ENCODE results near the gene CIC.
"Not testable (repeated sequence)": the region's sequence is repeated elsewhere in the genome, so short reads cannot be mapped to it uniquely, and the experiment has no call there.

Gene CIC

DNA sequence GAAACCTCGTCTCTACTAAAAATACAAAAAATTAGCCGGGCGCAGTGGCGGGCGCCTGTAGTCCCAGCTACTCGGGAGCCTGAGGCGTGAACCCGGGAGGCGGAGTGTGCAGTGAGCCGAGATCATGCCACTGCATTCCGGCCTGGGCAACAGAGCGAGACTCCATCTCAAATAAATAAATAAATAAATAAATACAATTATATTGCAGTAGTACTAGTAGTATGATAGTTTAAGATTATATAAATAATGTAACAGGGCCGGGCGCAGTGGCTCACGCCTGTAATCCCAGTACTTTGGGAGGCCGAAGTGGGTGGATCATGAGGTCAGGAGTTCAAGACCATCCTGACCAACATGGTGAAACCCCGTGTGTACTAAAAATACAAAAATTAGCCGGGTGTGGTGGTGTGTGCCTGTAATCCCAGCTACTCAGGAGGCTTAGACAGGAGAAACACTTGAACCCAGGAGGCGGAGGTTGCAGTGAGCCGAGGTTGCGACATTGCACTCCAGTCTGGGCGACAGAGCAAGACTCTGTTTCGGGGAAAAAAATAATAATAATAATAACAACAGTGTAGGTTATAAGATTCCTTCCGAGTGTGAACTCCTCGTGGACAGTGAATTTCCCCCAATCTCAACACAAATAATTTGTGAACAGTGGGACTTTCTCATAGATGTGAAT lies 2.0 kb upstream of the CIC start:
- DNase-seq (ENCODE audit: low read depth); H3K36me3 ChIP-seq (ENCODE audit: control insufficient read depth, insufficient read depth, low read length, severe bottlenecking); H3K27me3 ChIP-seq (replicated peaks; ENCODE audit: control insufficient read depth, insufficient read depth, low read length); H3K9me3 ChIP-seq (ENCODE audit: control insufficient read depth, low read length): not testable (repeated sequence)
- peak overlapping the region; percentile 97 for H3K9ac ChIP-seq (ENCODE audit: low read length)
- peak overlapping the region; percentile 96 for H3K4me3 ChIP-seq (ENCODE audit: low read length)
- peaks cover 26% of the 10 kb centered on the region for H3K4me1 ChIP-seq (ENCODE audit: control insufficient read depth, insufficient read depth, low read length)

DNA sequence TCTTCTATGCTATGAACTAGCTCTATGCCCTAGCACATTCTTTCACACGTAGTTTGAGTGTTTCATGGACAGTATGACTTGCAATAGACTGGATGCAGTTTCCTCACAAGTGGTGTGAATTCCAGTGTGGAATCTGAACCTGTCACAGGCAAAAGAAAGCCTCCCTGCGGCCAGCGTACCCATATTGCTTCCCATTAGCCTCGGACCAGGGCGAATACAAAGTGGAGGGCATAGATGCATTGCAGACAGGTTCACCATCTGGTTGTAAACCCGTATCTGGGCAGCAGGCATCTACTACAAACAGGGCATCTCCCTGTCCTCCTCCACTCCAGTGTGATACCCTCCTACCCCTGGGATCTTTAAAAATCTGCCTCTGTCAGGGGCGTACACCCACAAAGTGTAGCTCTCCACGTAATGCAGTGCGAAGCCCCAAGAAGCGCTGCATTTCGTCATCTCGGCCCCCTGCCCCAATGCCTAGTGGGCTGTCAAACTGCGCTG lies 1.4 kb upstream of the CIC start:
- H3K4me3 ChIP-seq (ENCODE audit: low read length), result peak overlapping the region; percentile 96
- H3K9me3 ChIP-seq (ENCODE audit: control insufficient read depth, low read length), result no peaks in the 10 kb centered on the region
- H3K36me3 ChIP-seq (ENCODE audit: control insufficient read depth, insufficient read depth, low read length, severe bottlenecking), result peaks cover 6% of the 10 kb centered on the region
- peak overlapping the region; percentile 97 for H3K9ac ChIP-seq (ENCODE audit: low read length)
- peak; percentile 35 for DNase-seq (ENCODE audit: low read depth)
- no peaks in the 10 kb centered on the region for H3K27me3 ChIP-seq (replicated peaks; ENCODE audit: control insufficient read depth, insufficient read depth, low read length)
- H3K4me1 ChIP-seq (ENCODE audit: control insufficient read depth, insufficient read depth, low read length), result peaks cover 26% of the 10 kb centered on the region

DNA sequence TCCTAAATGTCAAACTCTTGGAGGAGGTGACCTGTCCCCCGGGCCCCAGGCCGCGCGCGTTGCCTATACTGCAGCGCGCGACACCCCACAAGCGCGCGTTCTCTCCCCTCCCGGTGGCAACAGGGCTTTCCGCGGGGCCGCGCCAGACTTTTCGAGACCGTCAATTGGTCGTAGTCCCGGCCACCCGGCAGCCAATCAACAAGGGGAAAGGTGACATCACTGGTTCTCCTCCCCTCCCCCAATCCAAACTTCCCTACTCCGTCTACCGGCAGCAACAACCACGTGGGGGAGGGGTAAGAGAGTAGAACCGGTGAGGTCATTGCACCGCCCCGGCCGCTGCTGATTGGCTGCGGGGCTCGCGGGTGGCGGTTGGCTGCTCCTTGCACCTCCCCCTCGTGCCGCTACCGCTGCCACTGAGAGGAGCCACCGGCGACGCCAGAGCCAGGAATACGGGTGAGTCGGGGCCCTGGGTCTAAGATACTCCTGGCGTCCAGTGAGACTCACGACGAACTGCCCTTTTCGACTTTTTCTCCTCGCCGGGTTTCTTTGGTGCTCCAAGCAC lies 829 bp upstream of the CIC start:
- Histone ChIP-seq H3K4me3 (ENCODE audit: low read length) (peak overlapping the region; percentile 96), H3K4me1 (ENCODE audit: control insufficient read depth, insufficient read depth, low read length) (peaks cover 26% of the 10 kb centered on the region), H3K9ac (ENCODE audit: low read length) (peak overlapping the region; percentile 97), H3K9me3 (ENCODE audit: control insufficient read depth, low read length) (no peaks in the 10 kb centered on the region), H3K27me3 (replicated peaks; ENCODE audit: control insufficient read depth, insufficient read depth, low read length) (no peaks in the 10 kb centered on the region), H3K36me3 (ENCODE audit: control insufficient read depth, insufficient read depth, low read length, severe bottlenecking) (peaks cover 9% of the 10 kb centered on the region)
- peak; percentile 100 for DNase-seq (ENCODE audit: low read depth)

DNA sequence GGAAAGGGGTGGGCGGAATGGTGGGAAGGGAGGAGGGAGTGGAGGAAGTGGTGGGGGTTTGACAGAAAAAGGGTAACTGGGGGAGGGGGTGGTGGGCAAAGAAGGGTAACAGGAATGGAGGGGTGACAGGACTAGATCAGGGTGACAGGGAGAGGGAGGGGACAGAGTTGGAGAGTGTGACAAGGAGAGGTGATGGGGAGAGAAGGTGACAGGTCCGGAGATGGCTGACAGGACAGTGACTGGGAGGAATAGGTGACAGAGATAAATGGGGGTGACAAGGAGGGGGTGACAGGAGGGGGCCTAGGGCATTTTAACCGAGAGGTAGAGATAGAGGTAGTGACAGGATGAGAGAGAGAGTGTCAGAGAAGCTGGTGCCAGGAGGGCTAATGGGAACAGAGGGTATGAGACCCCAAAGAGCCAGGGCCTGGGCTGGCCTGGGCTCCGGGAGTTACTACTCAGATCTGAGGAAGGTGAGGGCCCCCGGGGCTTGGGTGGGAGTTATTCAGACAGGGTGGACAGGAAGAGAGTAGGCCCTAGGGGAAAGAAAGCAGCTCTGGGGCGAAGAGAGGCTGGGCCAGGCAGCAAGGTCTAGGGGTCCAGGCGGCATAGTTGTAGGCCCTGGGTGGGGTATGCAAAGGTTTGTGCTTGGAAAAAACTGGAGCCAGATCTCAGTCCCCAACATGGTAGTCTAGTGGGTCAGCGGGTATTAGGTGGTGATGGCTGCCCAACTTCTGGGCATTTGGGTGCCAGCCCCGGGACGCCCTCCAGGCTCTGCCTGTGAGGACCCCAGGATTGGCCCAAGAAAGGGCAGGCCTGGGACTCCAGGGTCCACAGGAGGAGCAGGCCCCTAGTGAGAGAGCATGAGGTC lies 660 bp downstream of the CIC start:
- DNase-seq (ENCODE audit: low read depth), result peak; percentile 37
- Histone ChIP-seq H3K36me3 (ENCODE audit: control insufficient read depth, insufficient read depth, low read length, severe bottlenecking) (peaks cover 24% of the 10 kb centered on the region), H3K9ac (ENCODE audit: low read length) (peak overlapping the region; percentile 90), H3K4me1 (ENCODE audit: control insufficient read depth, insufficient read depth, low read length) (peaks cover 26% of the 10 kb centered on the region), H3K4me3 (ENCODE audit: low read length) (peak overlapping the region; percentile 95), H3K27me3 (replicated peaks; ENCODE audit: control insufficient read depth, insufficient read depth, low read length) (no peaks in the 10 kb centered on the region), H3K9me3 (ENCODE audit: control insufficient read depth, low read length) (no peaks in the 10 kb centered on the region)

DNA sequence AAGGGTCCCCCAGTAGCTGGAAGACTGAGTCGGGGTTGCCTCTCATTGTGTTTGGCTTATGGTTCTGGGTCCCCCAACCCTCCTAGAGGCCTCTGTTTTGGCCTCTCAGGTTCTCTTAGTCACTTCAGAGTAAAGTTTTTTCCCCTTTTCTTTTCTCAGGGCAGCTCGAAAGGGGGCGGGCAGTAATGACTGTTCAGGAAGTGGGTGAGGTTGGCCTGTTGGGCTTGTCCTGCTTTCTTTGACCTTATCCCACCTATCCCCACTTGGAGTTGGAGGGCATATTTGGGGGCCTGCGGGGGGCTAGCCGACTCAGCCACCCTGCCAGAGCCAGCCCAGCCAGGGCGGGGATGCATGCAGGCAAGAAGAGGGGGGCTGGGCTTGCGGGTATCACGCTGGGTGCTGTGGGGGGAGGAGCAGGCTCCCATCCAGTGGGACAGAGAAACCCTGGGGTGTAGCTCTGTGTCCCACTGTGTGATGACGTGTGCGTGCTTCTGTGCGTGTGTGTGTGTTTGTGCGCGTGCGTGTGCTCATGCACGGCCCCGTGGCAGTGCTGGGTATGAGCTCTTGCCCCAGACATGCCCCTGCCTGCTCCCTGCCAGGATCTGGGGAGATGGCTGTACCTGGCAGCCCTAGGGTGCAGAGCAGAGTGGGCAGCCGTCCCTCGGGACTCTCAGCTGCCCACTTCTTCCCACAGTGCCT lies 1.4 kb downstream of the CIC start:
- peak; percentile 64 for DNase-seq (ENCODE audit: low read depth)
- no peaks in the 10 kb centered on the region for H3K9me3 ChIP-seq (ENCODE audit: control insufficient read depth, low read length)
- H3K9ac ChIP-seq (ENCODE audit: low read length), result peak overlapping the region; percentile 90
- H3K27me3 ChIP-seq (replicated peaks; ENCODE audit: control insufficient read depth, insufficient read depth, low read length), result no peaks in the 10 kb centered on the region
- peak overlapping the region; percentile 95 for H3K4me3 ChIP-seq (ENCODE audit: low read length)
- peaks cover 27% of the 10 kb centered on the region for H3K36me3 ChIP-seq (ENCODE audit: control insufficient read depth, insufficient read depth, low read length, severe bottlenecking)
- peaks cover 26% of the 10 kb centered on the region for H3K4me1 ChIP-seq (ENCODE audit: control insufficient read depth, insufficient read depth, low read length)

DNA sequence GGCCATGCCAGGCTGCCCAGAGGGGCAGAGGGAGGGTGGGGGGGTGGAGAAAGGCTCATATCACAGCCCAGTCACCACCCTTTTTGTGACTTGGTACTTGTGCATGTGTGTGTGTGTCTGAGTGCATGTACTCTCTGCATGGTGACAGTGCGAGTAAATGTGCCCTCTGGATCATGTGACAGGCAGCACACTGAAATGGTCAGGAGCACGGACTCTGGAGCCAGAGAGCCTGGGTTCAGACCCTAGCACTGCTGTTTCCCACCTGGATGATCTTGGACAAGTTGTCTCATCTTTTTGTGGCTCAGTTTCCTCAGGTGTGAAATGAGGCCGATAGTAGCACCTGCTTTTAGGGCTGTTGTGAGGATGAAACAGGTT lies 2.0 kb downstream of the CIC start:
- Histone ChIP-seq H3K9ac (ENCODE audit: low read length) (peak overlapping the region; percentile 90), H3K4me1 (ENCODE audit: control insufficient read depth, insufficient read depth, low read length) (peaks cover 28% of the 10 kb centered on the region), H3K27me3 (replicated peaks; ENCODE audit: control insufficient read depth, insufficient read depth, low read length) (no peaks in the 10 kb centered on the region), H3K9me3 (ENCODE audit: control insufficient read depth, low read length) (no peaks in the 10 kb centered on the region), H3K4me3 (ENCODE audit: low read length) (peak overlapping the region; percentile 95), H3K36me3 (ENCODE audit: control insufficient read depth, insufficient read depth, low read length, severe bottlenecking) (peaks cover 27% of the 10 kb centered on the region)
- no peak for DNase-seq (ENCODE audit: low read depth)

DNA sequence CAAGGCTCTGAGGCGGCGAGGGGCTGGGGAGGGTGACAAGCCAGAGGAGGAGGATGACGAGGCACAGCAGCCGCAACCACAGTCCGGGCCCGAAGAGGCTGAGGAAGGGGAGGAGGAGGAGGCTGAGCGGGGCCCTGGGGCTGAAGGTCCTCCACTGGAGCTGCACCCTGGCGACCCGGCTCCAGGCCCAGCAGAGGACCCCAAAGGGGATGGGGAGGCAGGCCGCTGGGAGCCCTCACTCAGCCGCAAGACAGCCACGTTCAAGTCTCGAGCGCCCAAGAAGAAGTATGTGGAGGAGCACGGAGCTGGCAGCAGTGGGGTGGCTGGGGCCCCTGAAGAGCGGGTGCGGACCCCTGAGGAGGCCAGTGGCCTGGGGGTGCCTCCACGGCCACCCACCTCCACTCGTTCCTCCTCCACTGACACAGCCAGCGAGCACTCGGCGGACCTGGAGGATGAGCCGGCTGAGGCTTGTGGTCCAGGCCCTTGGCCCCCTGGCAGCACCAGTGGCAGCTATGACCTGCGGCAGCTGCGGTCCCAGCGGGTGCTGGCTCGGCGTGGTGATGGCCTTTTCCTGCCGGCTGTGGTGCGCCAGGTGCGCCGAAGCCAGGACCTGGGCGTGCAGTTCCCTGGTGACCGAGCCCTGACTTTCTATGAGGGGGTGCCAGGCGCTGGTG lies 2.9 kb downstream of the CIC start:
- no peak for DNase-seq (ENCODE audit: low read depth)
- H3K4me3 ChIP-seq (ENCODE audit: low read length), result no peak overlapping the region
- no peak overlapping the region for H3K9ac ChIP-seq (ENCODE audit: low read length)
- no peaks in the 10 kb centered on the region for H3K27me3 ChIP-seq (replicated peaks; ENCODE audit: control insufficient read depth, insufficient read depth, low read length)
- H3K9me3 ChIP-seq (ENCODE audit: control insufficient read depth, low read length), result no peaks in the 10 kb centered on the region
- H3K36me3 ChIP-seq (ENCODE audit: control insufficient read depth, insufficient read depth, low read length, severe bottlenecking), result peaks cover 27% of the 10 kb centered on the region
- peaks cover 32% of the 10 kb centered on the region for H3K4me1 ChIP-seq (ENCODE audit: control insufficient read depth, insufficient read depth, low read length)

DNA sequence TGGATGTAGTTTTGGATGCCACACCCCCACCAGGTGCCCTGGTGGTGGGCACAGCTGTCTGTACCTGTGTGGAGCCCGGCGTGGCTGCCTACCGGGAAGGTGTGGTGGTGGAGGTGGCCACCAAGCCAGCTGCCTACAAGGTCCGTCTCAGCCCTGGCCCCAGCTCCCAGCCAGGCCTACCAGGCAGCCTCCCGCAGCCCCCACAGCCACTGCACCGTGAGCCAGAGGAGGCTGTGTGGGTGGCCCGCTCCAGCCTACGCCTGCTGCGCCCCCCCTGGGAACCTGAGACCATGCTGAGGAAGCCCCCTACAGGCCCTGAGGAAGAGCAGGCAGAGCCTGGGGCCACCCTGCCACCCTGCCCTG lies 3.5 kb downstream of the CIC start:
- DNase-seq (ENCODE audit: low read depth), result no peak
- Histone ChIP-seq H3K9ac (ENCODE audit: low read length) (no peak overlapping the region), H3K27me3 (replicated peaks; ENCODE audit: control insufficient read depth, insufficient read depth, low read length) (no peaks in the 10 kb centered on the region), H3K9me3 (ENCODE audit: control insufficient read depth, low read length) (no peaks in the 10 kb centered on the region), H3K4me1 (ENCODE audit: control insufficient read depth, insufficient read depth, low read length) (peaks cover 32% of the 10 kb centered on the region), H3K4me3 (ENCODE audit: low read length) (no peak overlapping the region), H3K36me3 (ENCODE audit: control insufficient read depth, insufficient read depth, low read length, severe bottlenecking) (peaks cover 27% of the 10 kb centered on the region)

DNA sequence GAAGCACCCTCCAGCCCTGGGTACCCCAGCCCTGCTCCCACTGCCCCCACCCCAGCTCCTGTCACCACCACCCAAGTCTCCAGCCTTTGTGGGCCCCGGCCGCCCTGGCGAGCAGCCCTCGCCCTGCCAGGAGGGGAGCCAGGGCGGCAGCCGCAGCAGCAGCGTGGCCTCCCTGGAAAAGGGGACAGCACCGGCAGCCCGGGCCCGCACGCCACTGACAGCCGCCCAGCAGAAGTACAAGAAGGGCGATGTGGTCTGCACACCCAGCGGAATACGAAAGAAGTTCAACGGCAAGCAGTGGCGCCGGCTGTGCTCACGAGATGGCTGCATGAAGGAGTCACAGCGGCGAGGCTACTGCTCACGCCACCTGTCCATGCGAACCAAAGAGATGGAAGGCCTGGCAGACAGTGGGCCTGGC lies 3.9 kb downstream of the CIC start:
- Histone ChIP-seq H3K36me3 (ENCODE audit: control insufficient read depth, insufficient read depth, low read length, severe bottlenecking) (peaks cover 27% of the 10 kb centered on the region), H3K9ac (ENCODE audit: low read length) (no peak overlapping the region), H3K4me3 (ENCODE audit: low read length) (no peak overlapping the region), H3K27me3 (replicated peaks; ENCODE audit: control insufficient read depth, insufficient read depth, low read length) (no peaks in the 10 kb centered on the region), H3K9me3 (ENCODE audit: control insufficient read depth, low read length) (no peaks in the 10 kb centered on the region), H3K4me1 (ENCODE audit: control insufficient read depth, insufficient read depth, low read length) (peaks cover 32% of the 10 kb centered on the region)
- no peak for DNase-seq (ENCODE audit: low read depth)

DNA sequence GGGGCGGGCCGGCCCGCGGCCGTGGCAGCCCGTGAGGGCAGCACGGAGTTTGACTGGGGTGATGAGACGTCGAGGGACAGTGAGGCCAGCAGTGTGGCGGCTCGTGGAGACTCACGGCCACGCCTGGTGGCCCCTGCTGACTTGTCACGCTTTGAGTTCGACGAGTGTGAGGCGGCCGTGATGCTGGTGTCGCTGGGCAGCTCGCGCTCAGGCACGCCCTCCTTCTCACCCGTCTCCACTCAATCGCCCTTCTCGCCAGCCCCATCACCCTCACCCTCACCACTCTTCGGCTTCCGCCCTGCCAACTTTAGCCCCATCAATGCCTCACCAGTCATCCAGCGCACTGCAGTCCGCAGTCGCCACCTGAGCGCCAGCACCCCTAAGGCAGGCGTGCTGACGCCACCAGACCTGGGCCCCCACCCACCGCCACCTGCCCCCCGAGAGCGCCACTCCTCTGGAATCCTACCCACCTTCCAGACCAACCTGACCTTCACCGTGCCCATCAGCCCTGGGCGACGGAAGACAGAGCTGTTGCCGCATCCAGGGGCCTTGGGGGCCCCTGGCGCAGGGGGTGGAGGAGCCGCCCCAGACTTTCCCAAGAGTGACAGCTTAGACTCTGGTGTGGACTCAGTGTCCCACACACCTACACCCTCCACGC lies 4.5 kb downstream of the CIC start:
- Histone ChIP-seq H3K27me3 (replicated peaks; ENCODE audit: control insufficient read depth, insufficient read depth, low read length) (no peaks in the 10 kb centered on the region), H3K36me3 (ENCODE audit: control insufficient read depth, insufficient read depth, low read length, severe bottlenecking) (peaks cover 27% of the 10 kb centered on the region), H3K9me3 (ENCODE audit: control insufficient read depth, low read length) (no peaks in the 10 kb centered on the region), H3K4me3 (ENCODE audit: low read length) (no peak overlapping the region), H3K9ac (ENCODE audit: low read length) (no peak overlapping the region), H3K4me1 (ENCODE audit: control insufficient read depth, insufficient read depth, low read length) (peaks cover 38% of the 10 kb centered on the region)
- DNase-seq (ENCODE audit: low read depth), result no peak
